ENCODE measurements around the gene ZPBP. TPM values are rescaled to one million over a fixed set of nuclear protein-coding genes. Genes with fewer than 3 reads are reported as not detected.

The ZPBP gene
- total and polyA plus RNA-seq, 2 donors (not counting 1 experiment from before 2014, with no cell fraction given): not detected

GRCh38 chr7:49894543-49894942 is 198.5 kb downstream of the ZPBP start:
- 79% methylated on average over 2 of the region's 4 CpGs for WGBS (ENCODE audit: insufficient coverage)
- ChIA-PET CTCF (no interaction called here), POLR2A (no interaction called here)

GRCh38 chr7:49893131-49893530 is 199.9 kb downstream of the ZPBP start:
- H3K4me1 ChIP-seq (ENCODE audit: control insufficient read depth in 2 of 2, insufficient read depth in 2 of 2, low read length in 2 of 2): no peaks in the 10 kb centered on the region
- no peaks in the 10 kb centered on the region for H3K36me3 ChIP-seq (replicated peaks in 1 of 2; ENCODE audit: control extremely low read depth in 1 of 2, control insufficient read depth in 1 of 2, extremely low read depth in 1 of 2, insufficient read depth in 2 of 2, low read length in 1 of 2)
- no peak overlapping the region for H3K4me3 ChIP-seq (ENCODE audit: control extremely low read depth in 1 of 5, extremely low read depth in 1 of 5, insufficient read depth in 1 of 5, low read depth in 2 of 5, low read length in 4 of 5)
- H3K79me2 ChIP-seq (ENCODE audit: control insufficient read depth, insufficient read depth, low read length): no peaks in the 10 kb centered on the region
- 82% methylated on average over 2 of the region's 4 CpGs for WGBS (ENCODE audit: insufficient coverage)
- Mint-ChIP-seq H3K4me3 (no peak overlapping the region), H3K4me1 (no peaks in the 10 kb centered on the region), H3K27me3 (no peaks in the 10 kb centered on the region), H3K9me3 (ENCODE audit: insufficient read depth) (peaks cover 2% of the 10 kb centered on the region), H3K27ac (no peak overlapping the region)
- no peak overlapping the region for H3K27ac ChIP-seq (ENCODE audit: low read length in 2 of 2)
- ATAC-seq (ENCODE audit: low read depth) (no peak), DNase-seq (no peak)
- no peak overlapping the region for H3K4me2 ChIP-seq (replicated peaks; ENCODE audit: low read depth, low read length, poor library complexity, severe bottlenecking)
- no peak for TF ChIP-seq EZH2 (IDR thresholded peaks at IDR 0.05; ENCODE audit: borderline replicate concordance, insufficient read depth, low read depth, low read length, poor library complexity, severe bottlenecking)
- no peak for TF ChIP-seq CTCF (IDR thresholded peaks at IDR 0.05)
- H3K9me3 ChIP-seq (ENCODE audit: control extremely low read depth in 1 of 3, control insufficient read depth in 2 of 3, insufficient read depth in 1 of 3, low read length in 2 of 3): no peaks in the 10 kb centered on the region
- CTCF ChIA-PET: no interaction called here
- POLR2A ChIA-PET: no interaction called here
- no peak overlapping the region for H2AFZ ChIP-seq (ENCODE audit: insufficient read depth, low read depth, low read length, poor library complexity, severe bottlenecking)
- H3K27me3 ChIP-seq (replicated peaks in 1 of 4; ENCODE audit: control extremely low read depth in 1 of 4, control insufficient read depth in 3 of 4, insufficient read depth in 4 of 4, low read length in 3 of 4): no peaks in the 10 kb centered on the region
- H3K9ac ChIP-seq (ENCODE audit: low read length): no peak overlapping the region
- intact Hi-C loops (cut with micrococcal nuclease): no loop called here
- no peaks in the 10 kb centered on the region for H4K20me1 ChIP-seq (ENCODE audit: control insufficient read depth, insufficient read depth, low read length, poor library complexity, severe bottlenecking)

More at GRCh38 chr7:49894543-49894942, 198.5 kb downstream of the ZPBP start:
- Mint-ChIP-seq H3K27ac (no peak overlapping the region), H3K9me3 (ENCODE audit: insufficient read depth) (peaks cover 2% of the 10 kb centered on the region), H3K4me1 (no peaks in the 10 kb centered on the region), H3K4me3 (no peak overlapping the region), H3K27me3 (no peaks in the 10 kb centered on the region)
- no peak overlapping the region for H3K4me3 ChIP-seq (ENCODE audit: control extremely low read depth in 1 of 5, extremely low read depth in 1 of 5, insufficient read depth in 1 of 5, low read depth in 2 of 5, low read length in 4 of 5)
- intact Hi-C loops (cut with micrococcal nuclease): no loop called here
- H3K27ac ChIP-seq (ENCODE audit: low read length in 2 of 2): no peak overlapping the region
- no peaks in the 10 kb centered on the region for H3K79me2 ChIP-seq (ENCODE audit: control insufficient read depth, insufficient read depth, low read length)
- no peak overlapping the region for H2AFZ ChIP-seq (ENCODE audit: insufficient read depth, low read depth, low read length, poor library complexity, severe bottlenecking)
- H3K4me1 ChIP-seq (ENCODE audit: control insufficient read depth in 2 of 2, insufficient read depth in 2 of 2, low read length in 2 of 2): no peaks in the 10 kb centered on the region
- DNase-seq: no peak
- H3K9ac ChIP-seq (ENCODE audit: low read length): no peak overlapping the region
- no peak overlapping the region for H3K4me2 ChIP-seq (replicated peaks; ENCODE audit: low read depth, low read length, poor library complexity, severe bottlenecking)
- no peak for TF ChIP-seq EZH2 (IDR thresholded peaks at IDR 0.05; ENCODE audit: borderline replicate concordance, insufficient read depth, low read depth, low read length, poor library complexity, severe bottlenecking)
- no peaks in the 10 kb centered on the region for H3K27me3 ChIP-seq (replicated peaks in 1 of 4; ENCODE audit: control extremely low read depth in 1 of 4, control insufficient read depth in 3 of 4, insufficient read depth in 4 of 4, low read length in 3 of 4)
- no peak for ATAC-seq (ENCODE audit: low read depth)
- H4K20me1 ChIP-seq (ENCODE audit: control insufficient read depth, insufficient read depth, low read length, poor library complexity, severe bottlenecking): no peaks in the 10 kb centered on the region
- H3K9me3 ChIP-seq (ENCODE audit: control extremely low read depth in 1 of 3, control insufficient read depth in 2 of 3, insufficient read depth in 1 of 3, low read length in 2 of 3): no peaks in the 10 kb centered on the region
- no peaks in the 10 kb centered on the region for H3K36me3 ChIP-seq (replicated peaks in 1 of 2; ENCODE audit: control extremely low read depth in 1 of 2, control insufficient read depth in 1 of 2, extremely low read depth in 1 of 2, insufficient read depth in 2 of 2, low read length in 1 of 2)

All from B cell (primary cell).